IMR-90 (cell line): ENCODE data around the gene ZC3H7B. TPM values are rescaled to one million over a fixed set of nuclear protein-coding genes. Genes with fewer than 3 reads are reported as not detected.

ENCODE experiments used
- ATAC-seq: fragments of 200-7000 bp; cut with Tn5 transposase; 2 replicates; pipeline ENCODE4 v1.9.1; 2020; ENCODE audit warnings: low read depth, mild to moderate bottlenecking, moderate library complexity
- BruUV-seq: library from RNA; stranded (reverse); fragments of 400-500 nt; replicated peaks from 2 replicates; lab custom pipeline; 2021; lab: Mats Ljungman, UMichigan
- CTCF ChIA-PET: fragments of 300-600 bp; formaldehyde crosslinking; extraction: SDS; loops from one replicate; lab custom pipeline; 2021; ENCODE audit warnings: antibody characterized with exemption; lab: Yijun Ruan, JAX
- POLR2A ChIA-PET: fragments of 300-600 bp; sonication (Branson Sonifier 250); formaldehyde crosslinking; loops from one replicate; lab custom pipeline; 2022; ENCODE audit warnings: antibody characterized with exemption; ENCODE audit not compliant: unreplicated experiment; lab: Charles Lee
- DNase-seq: peaks from one replicate; pipeline ENCODE4 v3.0.0; 2013
- H2AFZ ChIP-seq: replicated peaks from 2 replicates; pipeline ENCODE3; 2013; ENCODE audit warnings: low read length, mild to moderate bottlenecking; ENCODE audit not compliant: poor library complexity
- H2AK5ac ChIP-seq: 2 replicates; pipeline ENCODE4 v1.6.1; 2013; ENCODE audit warnings: low read depth, low read length, inconsistent platforms
- H2AK9ac ChIP-seq: replicated peaks from 2 replicates; pipeline ENCODE3; 2013; ENCODE audit warnings: mild to moderate bottlenecking, low read depth, low read length, moderate library complexity; ENCODE audit not compliant: poor library complexity
- H2BK120ac ChIP-seq: 2 replicates; pipeline ENCODE4 v1.6.1; 2013; ENCODE audit warnings: low read depth, low read length, inconsistent platforms
- H2BK15ac ChIP-seq: 3 replicates; pipeline ENCODE4 v1.6.1; 2013; ENCODE audit warnings: low read depth, low read length, inconsistent platforms
- H2BK20ac ChIP-seq: 2 replicates; pipeline ENCODE4 v1.6.1; 2013; ENCODE audit warnings: low read depth, mild to moderate bottlenecking, inconsistent platforms, low read length, moderate library complexity
- H2BK5ac ChIP-seq: 2 replicates; pipeline ENCODE4 v1.6.1; 2013; ENCODE audit warnings: mild to moderate bottlenecking, low read depth, low read length, inconsistent platforms; ENCODE audit not compliant: poor library complexity, severe bottlenecking
- H3K14ac ChIP-seq: replicated peaks from 2 replicates; pipeline ENCODE4 v1.6.1; 2013; ENCODE audit warnings: low read depth, low read length, inconsistent platforms
- H3K18ac ChIP-seq: 2 replicates; pipeline ENCODE4 v1.6.1; 2013; ENCODE audit warnings: low read depth, low read length, control low read depth
- H3K23ac ChIP-seq: 2 replicates; pipeline ENCODE4 v1.6.1; 2013; ENCODE audit warnings: low read depth, low read length, inconsistent platforms
- H3K27ac ChIP-seq: 2 replicates; pipeline ENCODE4 v1.5.1; 2013; ENCODE audit warnings: mild to moderate bottlenecking, control low read depth, low read length; ENCODE audit not compliant: insufficient read depth
- H3K27me3 ChIP-seq: 2 replicates; pipeline ENCODE4 v1.6.1; 2013; ENCODE audit warnings: low read length; ENCODE audit not compliant: control insufficient read depth, insufficient read depth
- H3K36me3 ChIP-seq: 2 replicates; pipeline ENCODE4 v1.6.1; 2013; ENCODE audit warnings: low read length, mixed read lengths; ENCODE audit not compliant: control insufficient read depth, insufficient read depth
- H3K4ac ChIP-seq: 2 replicates; pipeline ENCODE4 v1.6.1; 2013; ENCODE audit warnings: low read depth, low read length, inconsistent platforms
- H3K4me1 ChIP-seq: 2 replicates; pipeline ENCODE4 v1.6.1; 2013; ENCODE audit warnings: low read length, mixed read lengths; ENCODE audit not compliant: control insufficient read depth, insufficient read depth
- H3K4me2 ChIP-seq: 2 replicates; pipeline ENCODE4 v1.6.1; 2013; ENCODE audit warnings: low read depth, mild to moderate bottlenecking, control low read depth, low read length, moderate library complexity
- H3K4me3 ChIP-seq: 2 replicates; pipeline ENCODE4 v1.5.1; 2013; ENCODE audit warnings: low read depth, mild to moderate bottlenecking, control low read depth, low read length, moderate library complexity; ENCODE audit not compliant: insufficient read depth
- H3K56ac ChIP-seq: 2 replicates; pipeline ENCODE4 v1.6.1; 2013; ENCODE audit warnings: low read length, inconsistent platforms; ENCODE audit not compliant: insufficient read depth; ENCODE audit errors: extremely low read depth
- H3K79me1 ChIP-seq, 2 experiments: 2 replicates each; pipeline ENCODE4 v1.6.1; 2013; ENCODE audit warnings: low read length in 2 of 2, inconsistent platforms in 1 of 2, low read depth in 1 of 2
- H3K9ac ChIP-seq: 2 replicates; pipeline ENCODE4 v1.6.1; 2013; ENCODE audit warnings: low read depth, low read length, control low read depth
- H3K9me1 ChIP-seq: 2 replicates; pipeline ENCODE4 v1.6.1; 2013; ENCODE audit warnings: low read length, inconsistent platforms; ENCODE audit not compliant: insufficient read depth
- H3K9me3 ChIP-seq: 2 replicates; pipeline ENCODE4 v1.6.1; 2013; ENCODE audit warnings: low read length; ENCODE audit not compliant: control insufficient read depth, insufficient read depth
- H4K20me1 ChIP-seq: 2 replicates; pipeline ENCODE4 v1.6.1; 2013; ENCODE audit warnings: low read length, inconsistent platforms; ENCODE audit not compliant: insufficient read depth
- H4K5ac ChIP-seq: 2 replicates; pipeline ENCODE4 v1.6.1; 2013; ENCODE audit warnings: mild to moderate bottlenecking, low read depth, low read length, control low read depth
- H4K8ac ChIP-seq, 2 experiments: 2 replicates each; pipeline ENCODE4 v1.6.1; 2013; ENCODE audit warnings: low read depth in 2 of 2, low read length in 2 of 2, control low read depth in 1 of 2, inconsistent platforms in 1 of 2
- H4K91ac ChIP-seq: 2 replicates; pipeline ENCODE4 v1.6.1; 2013; ENCODE audit warnings: low read depth, low read length, inconsistent platforms; ENCODE audit not compliant: insufficient read depth
- CEBPB ChIP-seq: IDR thresholded peaks from 2 replicates; pipeline ENCODE4 v1.6.1; 2012; ENCODE audit warnings: low read depth, low read length, improper control_type of control experiment
- CHD1 ChIP-seq: IDR thresholded peaks from 2 replicates; pipeline ENCODE4 v1.6.1; 2012; ENCODE audit warnings: low read depth, low read length, improper control_type of control experiment
- MXI1 ChIP-seq: IDR thresholded peaks from 2 replicates; pipeline ENCODE4 v1.6.1; 2012; ENCODE audit warnings: low read depth, mild to moderate bottlenecking, low read length, moderate library complexity, borderline replicate concordance
- NFE2L2 ChIP-seq: fragments of 150-350 bp; IDR thresholded peaks from 2 replicates; pipeline ENCODE4 v1.6.1; 2016; ENCODE audit warnings: low read depth, mild to moderate bottlenecking, low read length
- POLR2A ChIP-seq: IDR thresholded peaks from 2 replicates; pipeline ENCODE4 v1.6.1; 2012; ENCODE audit warnings: mild to moderate bottlenecking, low read depth, low read length
- RCOR1 ChIP-seq: IDR thresholded peaks from 2 replicates; pipeline ENCODE4 v1.6.1; 2012; ENCODE audit warnings: mild to moderate bottlenecking, low read length, improper control_type of control experiment; ENCODE audit not compliant: insufficient replicate concordance
- WGBS, 2 experiments: methylation state at CpG; one replicate each; pipeline versions ENCODE4 v1.1.5 to v1.1.7; 2013; ENCODE audit warnings: missing lambda C conversion rate in 2 of 2; ENCODE audit not compliant: insufficient read length in 1 of 2; ENCODE audit errors: extremely low coverage in 2 of 2; 5-methylcytosine and 5-hydroxymethylcytosine counted together
- dilution Hi-C: fragments of 300-500 bp; cut with HindIII; formaldehyde crosslinking; loops from one replicate; pipeline ENCODE4 v1.14.3; 2018; ENCODE audit warnings: low sequenced_read_pairs; ENCODE audit not compliant: unreplicated experiment
- in situ Hi-C: fragments of 300-500 bp; cut with MboI; formaldehyde crosslinking; loops from 3 replicates; pipeline ENCODE4 v1.14.3; 2019; ENCODE audit warnings: low sequenced_read_pairs, inconsistent platforms, mixed read lengths
- intact Hi-C: fragments of 100-400 bp; cut with micrococcal nuclease; formaldehyde crosslinking; loops from 2 replicates; pipeline ENCODE4 v1.10.0; 2022
- polyA plus RNA-seq, 3 experiments: library from polyadenylated mRNA; depleted of rRNA; stranded (reverse); fragments of >200 nt; gene quantifications; 2 replicates each; pipeline ENCODE4 v1.2.3, GENCODE V29; 2012; ENCODE audit warnings: low replicate concordance in 1 of 3
- total RNA-seq: library from RNA; depleted of rRNA; stranded (reverse); fragments of >200 nt; gene quantifications from 2 replicates; pipeline ENCODE4 v1.2.3, GENCODE V29; 2012
- TF ChIP-seq, protein P1 (sequence below): fragments of 150-350 bp; IDR thresholded peaks from 2 replicates; pipeline ENCODE4 v1.6.1; 2016; ENCODE audit warnings: low read depth, mild to moderate bottlenecking, low read length, moderate library complexity, borderline replicate concordance
- TF ChIP-seq, protein P2 (sequence below): conservative IDR thresholded peaks from 2 replicates; pipeline ENCODE4 v1.5.1; 2012; ENCODE audit warnings: mild to moderate bottlenecking, low read depth, low read length, improper control_type of control experiment

The ZC3H7B gene
- total and polyA plus RNA-seq, 2 of the 4 experiments (the other 2 are of a cell fraction): 37.6 to 72.3 TPM

GRCh38 chr22:41256254-41257253 is 44.8 kb upstream of the ZC3H7B start (continued):
- TF ChIP-seq, protein P1, sequence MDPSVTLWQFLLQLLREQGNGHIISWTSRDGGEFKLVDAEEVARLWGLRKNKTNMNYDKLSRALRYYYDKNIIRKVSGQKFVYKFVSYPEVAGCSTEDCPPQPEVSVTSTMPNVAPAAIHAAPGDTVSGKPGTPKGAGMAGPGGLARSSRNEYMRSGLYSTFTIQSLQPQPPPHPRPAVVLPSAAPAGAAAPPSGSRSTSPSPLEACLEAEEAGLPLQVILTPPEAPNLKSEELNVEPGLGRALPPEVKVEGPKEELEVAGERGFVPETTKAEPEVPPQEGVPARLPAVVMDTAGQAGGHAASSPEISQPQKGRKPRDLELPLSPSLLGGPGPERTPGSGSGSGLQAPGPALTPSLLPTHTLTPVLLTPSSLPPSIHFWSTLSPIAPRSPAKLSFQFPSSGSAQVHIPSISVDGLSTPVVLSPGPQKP: no peak

GRCh38 chr22:41257696-41258095 is 43.6 kb upstream of the ZC3H7B start:
- Histone ChIP-seq H4K91ac (no peak overlapping the region), H2AK9ac (peak overlapping the region; percentile 72), H2AFZ (no peak overlapping the region), H2AK5ac (no peak overlapping the region), H4K20me1 (peaks cover 26% of the 10 kb centered on the region), H2BK5ac (peak overlapping the region; percentile 51), H3K9me1 (peaks cover 29% of the 10 kb centered on the region), H3K27ac (no peak overlapping the region), H3K4ac (no peak overlapping the region), H3K18ac (no peak overlapping the region), H3K14ac (no peak overlapping the region), H3K4me1 (peaks cover 14% of the 10 kb centered on the region), H3K9ac (no peak overlapping the region), H3K27me3 (no peaks in the 10 kb centered on the region), H2BK15ac (no peak overlapping the region), H4K5ac (no peak overlapping the region), H3K56ac (no peak overlapping the region), H4K8ac (no peak overlapping the region), H3K79me1 (peaks cover 58 to 83% of the 10 kb centered on the region in 2 experiments), H3K36me3 (peaks cover 76% of the 10 kb centered on the region), H3K4me2 (no peak overlapping the region), H2BK120ac (no peak overlapping the region), H2BK20ac (no peak overlapping the region), H3K4me3 (no peak overlapping the region), H3K9me3 (no peaks in the 10 kb centered on the region), H3K23ac (0 out of 2 replicates have a peak overlapping the region, but pooled peaks have one; percentile 60)
- CTCF ChIA-PET: interaction anchor here (0.6 kb wide), 1 partner anchor 739 kb away, joined by 4 read pairs; no protein-coding TSS in a partner anchor
- intact Hi-C loops (loop anchor here (5.0 kb wide), 1 partner anchor 335 kb away; no protein-coding TSS in a partner anchor), in situ Hi-C loops (no loop called here), dilution Hi-C loops (no loop called here)
- POLR2A ChIA-PET: no interaction called here
- TF ChIP-seq POLR2A (no peak), RCOR1 (no peak), NFE2L2 (no peak), CHD1 (no peak), CEBPB (no peak), MXI1 (no peak)
- TF ChIP-seq, protein P2, sequence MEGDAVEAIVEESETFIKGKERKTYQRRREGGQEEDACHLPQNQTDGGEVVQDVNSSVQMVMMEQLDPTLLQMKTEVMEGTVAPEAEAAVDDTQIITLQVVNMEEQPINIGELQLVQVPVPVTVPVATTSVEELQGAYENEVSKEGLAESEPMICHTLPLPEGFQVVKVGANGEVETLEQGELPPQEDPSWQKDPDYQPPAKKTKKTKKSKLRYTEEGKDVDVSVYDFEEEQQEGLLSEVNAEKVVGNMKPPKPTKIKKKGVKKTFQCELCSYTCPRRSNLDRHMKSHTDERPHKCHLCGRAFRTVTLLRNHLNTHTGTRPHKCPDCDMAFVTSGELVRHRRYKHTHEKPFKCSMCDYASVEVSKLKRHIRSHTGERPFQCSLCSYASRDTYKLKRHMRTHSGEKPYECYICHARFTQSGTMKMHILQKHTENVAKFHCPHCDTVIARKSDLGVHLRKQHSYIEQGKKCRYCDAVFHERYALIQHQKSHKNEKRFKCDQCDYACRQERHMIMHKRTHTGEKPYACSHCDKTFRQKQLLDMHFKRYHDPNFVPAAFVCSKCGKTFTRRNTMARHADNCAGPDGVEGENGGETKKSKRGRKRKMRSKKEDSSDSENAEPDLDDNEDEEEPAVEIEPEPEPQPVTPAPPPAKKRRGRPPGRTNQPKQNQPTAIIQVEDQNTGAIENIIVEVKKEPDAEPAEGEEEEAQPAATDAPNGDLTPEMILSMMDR: no peak
- no TSS peak for BruUV-seq
- ATAC-seq (no peak), DNase-seq (no peak)
- WGBS, 2 experiments: 89% methylated on average over 3 of the region's 11 CpGs; no CpG with 5 or more reads in 1 of the 2 experiments
